CD14-positive monocyte (primary cell): ENCODE measurements around the gene LCAT. TPM values are rescaled to one million over a fixed set of nuclear protein-coding genes. Genes with fewer than 3 reads are reported as not detected.

Experiments used
- DNase-seq, 3 donors: peaks; one replicate each; pipeline ENCODE4 v3.0.0-alpha.2; 2011 to 2022
- H2AFZ ChIP-seq: 2 replicates; pipeline ENCODE4 v1.6.0; 2012; ENCODE audit warnings: mild to moderate bottlenecking, low read depth, low read length, inconsistent platforms; ENCODE audit not compliant: insufficient read depth, poor library complexity, severe bottlenecking
- H3K27ac ChIP-seq, 2 donors: 1 replicate in 1 of 2; 2 replicates in 1 of 2; pipeline ENCODE4 v1.5.1; 2012 to 2013; ENCODE audit warnings: low read length in 2 of 2, control low read depth in 1 of 2, inconsistent platforms in 1 of 2, low read depth in 1 of 2, mild to moderate bottlenecking in 1 of 2
- H3K27me3 ChIP-seq, 2 donors: one replicate each; pipeline versions ENCODE4 v1.6.0 to v1.6.1; 2011 to 2013; ENCODE audit warnings: low read length in 2 of 2; ENCODE audit not compliant: control insufficient read depth in 2 of 2, insufficient read depth in 2 of 2
- H3K36me3 ChIP-seq, 2 donors: replicated peaks in 1 of 2; 1 replicate in 1 of 2; 2 replicates in 1 of 2; pipeline versions ENCODE4 v1.5.1 to v1.6.1; 2012 to 2013; ENCODE audit warnings: low read length in 2 of 2, control low read depth in 1 of 2, inconsistent platforms in 1 of 2, mild to moderate bottlenecking in 1 of 2; ENCODE audit not compliant: insufficient read depth in 2 of 2, control insufficient read depth in 1 of 2
- H3K4me1 ChIP-seq, 2 donors: 1 replicate in 1 of 2; 2 replicates in 1 of 2; pipeline versions ENCODE4 v1.5.1 to v1.6.1; 2012 to 2013; ENCODE audit warnings: low read length in 2 of 2, control low read depth in 1 of 2, inconsistent platforms in 1 of 2, mild to moderate bottlenecking in 1 of 2, moderate library complexity in 1 of 2; ENCODE audit not compliant: insufficient read depth in 2 of 2, control insufficient read depth in 1 of 2
- H3K4me2 ChIP-seq: replicated peaks from 2 replicates; pipeline ENCODE3; 2012; ENCODE audit warnings: low read length, moderate library complexity, mild to moderate bottlenecking; ENCODE audit not compliant: poor library complexity, severe bottlenecking; ENCODE audit errors: extremely low read depth
- H3K4me3 ChIP-seq, 3 experiments: fragments of 200-600 bp in 1 of 3; sonication (generic) in 1 of 3; replicated peaks in 1 of 3; 1 replicate in 2 of 3; 2 replicates in 1 of 3; pipeline ENCODE4 v1.5.1; 2011 to 2013; ENCODE audit warnings: low read length in 3 of 3, mild to moderate bottlenecking in 3 of 3, control low read depth in 2 of 3, low read depth in 2 of 3, inconsistent platforms in 1 of 3, moderate library complexity in 1 of 3
- H3K79me2 ChIP-seq: 2 replicates; pipeline ENCODE4 v1.6.0; 2012; ENCODE audit warnings: mild to moderate bottlenecking, control low read depth, inconsistent platforms, low read length, moderate library complexity; ENCODE audit not compliant: insufficient read depth
- H3K9ac ChIP-seq: 2 replicates; pipeline ENCODE4 v1.6.0; 2017; ENCODE audit warnings: low read length, mild to moderate bottlenecking; ENCODE audit not compliant: insufficient read depth, poor library complexity, severe bottlenecking
- H3K9me3 ChIP-seq, 2 donors: replicated peaks in 1 of 2; 1 replicate in 1 of 2; 2 replicates in 1 of 2; pipeline versions ENCODE4 v1.5.1 to v1.6.1; 2012 to 2013; ENCODE audit warnings: low read length in 2 of 2, control low read depth in 1 of 2; ENCODE audit not compliant: control insufficient read depth in 1 of 2, insufficient read depth in 1 of 2
- H4K20me1 ChIP-seq: 2 replicates; pipeline ENCODE4 v1.6.0; 2012; ENCODE audit warnings: mild to moderate bottlenecking, low read length, control low read depth, moderate library complexity; ENCODE audit not compliant: insufficient read depth
- H3K27ac Mint-ChIP-seq, 7 donors: one replicate each; pipeline ENCODE4 v1.8.0; 2020; ENCODE audit warnings: mild to moderate bottlenecking in 7 of 7, mixed read lengths in 7 of 7, moderate library complexity in 6 of 7, inconsistent platforms in 2 of 7
- H3K27me3 Mint-ChIP-seq, 3 donors: one replicate each; pipeline ENCODE4 v1.8.0; 2021 to 2022; ENCODE audit warnings: low read depth in 3 of 3, mild to moderate bottlenecking in 3 of 3, mixed read lengths in 3 of 3, moderate library complexity in 3 of 3, inconsistent platforms in 1 of 3
- H3K36me3 Mint-ChIP-seq, 2 donors: one replicate each; pipeline ENCODE4 v1.8.0; 2020; ENCODE audit warnings: mixed read lengths in 2 of 2, inconsistent platforms in 1 of 2, mild to moderate bottlenecking in 1 of 2
- H3K4me1 Mint-ChIP-seq: one replicate; pipeline ENCODE4 v1.8.0; 2020; ENCODE audit warnings: mild to moderate bottlenecking, mixed read lengths
- H3K4me3 Mint-ChIP-seq, 2 donors: one replicate each; pipeline ENCODE4 v1.8.0; 2020; ENCODE audit warnings: mild to moderate bottlenecking in 2 of 2, mixed read lengths in 2 of 2, moderate library complexity in 1 of 2
- H3K9me3 Mint-ChIP-seq, 7 donors: one replicate each; pipeline ENCODE4 v1.8.0; 2020 to 2022; ENCODE audit warnings: mixed read lengths in 7 of 7, mild to moderate bottlenecking in 6 of 7, moderate library complexity in 6 of 7, inconsistent platforms in 2 of 7
- whole genome bisulfite sequencing: methylation state at CpG from one replicate; pipeline ENCODE4 v1.1.5; 2013; ENCODE audit warnings: missing lambda C conversion rate; ENCODE audit not compliant: insufficient coverage; 5-methylcytosine and 5-hydroxymethylcytosine counted together
- intact Hi-C, 2 donors: fragments of 100-400 bp; cut with micrococcal nuclease; formaldehyde crosslinking; loops; one replicate each; pipeline versions ENCODE4 v1.15.0 to v1.15.1; 2023
- polyA plus RNA-seq, 3 donors: library from polyadenylated mRNA; depleted of rRNA in 1 of 3; unstranded in 2 of 3; stranded (reverse) in 1 of 3; fragments of 300-500 nt in 2 of 3; fragments of >200 nt in 1 of 3; fragmentation: Illumina TruSeq in 2 of 3; gene quantifications; 1 replicate in 2 of 3; 2 replicates in 1 of 3; pipeline ENCODE4 v1.2.3, GENCODE V29; 2012 to 2021
- TF ChIP-seq, protein P1 (sequence below): fragments of 200-600 bp; IDR thresholded peaks from one replicate; pipeline ENCODE4 v1.8.0; 2022; ENCODE audit warnings: antibody characterized with exemption, mild to moderate bottlenecking

The LCAT gene
- polyA plus RNA-seq, 3 donors, result 0.17 to 16.2 TPM; not detected in 1

DNA sequence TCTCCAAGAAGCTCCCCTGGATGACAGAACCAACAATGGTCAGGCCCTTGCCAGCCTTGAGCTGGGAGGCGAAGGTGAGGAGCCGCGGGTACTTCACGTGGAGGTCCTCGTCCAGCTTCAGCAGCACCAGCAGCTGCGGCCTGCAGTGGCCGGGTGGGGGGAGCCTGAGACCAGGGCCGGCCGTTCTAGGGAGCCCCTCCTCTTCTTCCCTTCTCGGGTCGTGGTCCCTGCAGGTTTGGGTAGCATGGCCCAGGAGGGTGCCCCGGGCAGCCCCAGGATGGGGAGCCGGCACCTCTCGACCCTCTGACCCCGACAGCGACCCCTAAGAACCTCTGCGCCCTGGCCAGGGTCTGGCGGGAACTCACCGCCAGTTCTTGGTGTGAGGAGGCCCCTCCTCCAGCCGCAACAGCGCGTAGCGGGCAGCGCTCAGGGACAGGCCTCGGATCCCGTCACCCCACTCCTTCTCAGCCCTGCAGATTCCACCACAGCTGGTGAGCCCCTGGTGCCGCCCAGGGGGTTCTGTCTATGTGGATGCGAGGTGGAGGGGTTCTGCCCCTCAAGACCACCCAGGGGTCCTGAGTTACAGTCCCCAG is 3.1 kb upstream of the LCAT start:
- Mint-ChIP-seq H3K4me1 (no peaks in the 10 kb centered on the region), H3K27me3 (peaks cover 0 to 2% (median 2%) of the 10 kb centered on the region in 3 donors), H3K27ac (no peak overlapping the region), H3K9me3 (no peaks in the 10 kb centered on the region), H3K4me3 (no peak overlapping the region), H3K36me3 (peaks cover 57 to 92% of the 10 kb centered on the region in 2 donors)
- Histone ChIP-seq H3K79me2 (no peaks in the 10 kb centered on the region), H3K4me1 (no peaks in the 10 kb centered on the region), H3K4me3 (no peak overlapping the region), H3K9ac (no peak overlapping the region), H2AFZ (no peak overlapping the region), H3K36me3 (peaks cover 89 to 94% of the 10 kb centered on the region in 2 donors), H3K4me2 (no peak overlapping the region), H3K27ac (no peak overlapping the region), H3K9me3 (no peaks in the 10 kb centered on the region), H4K20me1 (no peaks in the 10 kb centered on the region), H3K27me3 (no peaks in the 10 kb centered on the region)
- 97% methylated on average over 17 of the region's 28 CpGs for WGBS
- no peak for DNase-seq
- intact Hi-C loops, result no loop called here
- TF ChIP-seq, protein P1, sequence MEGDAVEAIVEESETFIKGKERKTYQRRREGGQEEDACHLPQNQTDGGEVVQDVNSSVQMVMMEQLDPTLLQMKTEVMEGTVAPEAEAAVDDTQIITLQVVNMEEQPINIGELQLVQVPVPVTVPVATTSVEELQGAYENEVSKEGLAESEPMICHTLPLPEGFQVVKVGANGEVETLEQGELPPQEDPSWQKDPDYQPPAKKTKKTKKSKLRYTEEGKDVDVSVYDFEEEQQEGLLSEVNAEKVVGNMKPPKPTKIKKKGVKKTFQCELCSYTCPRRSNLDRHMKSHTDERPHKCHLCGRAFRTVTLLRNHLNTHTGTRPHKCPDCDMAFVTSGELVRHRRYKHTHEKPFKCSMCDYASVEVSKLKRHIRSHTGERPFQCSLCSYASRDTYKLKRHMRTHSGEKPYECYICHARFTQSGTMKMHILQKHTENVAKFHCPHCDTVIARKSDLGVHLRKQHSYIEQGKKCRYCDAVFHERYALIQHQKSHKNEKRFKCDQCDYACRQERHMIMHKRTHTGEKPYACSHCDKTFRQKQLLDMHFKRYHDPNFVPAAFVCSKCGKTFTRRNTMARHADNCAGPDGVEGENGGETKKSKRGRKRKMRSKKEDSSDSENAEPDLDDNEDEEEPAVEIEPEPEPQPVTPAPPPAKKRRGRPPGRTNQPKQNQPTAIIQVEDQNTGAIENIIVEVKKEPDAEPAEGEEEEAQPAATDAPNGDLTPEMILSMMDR, result no peak

DNA sequence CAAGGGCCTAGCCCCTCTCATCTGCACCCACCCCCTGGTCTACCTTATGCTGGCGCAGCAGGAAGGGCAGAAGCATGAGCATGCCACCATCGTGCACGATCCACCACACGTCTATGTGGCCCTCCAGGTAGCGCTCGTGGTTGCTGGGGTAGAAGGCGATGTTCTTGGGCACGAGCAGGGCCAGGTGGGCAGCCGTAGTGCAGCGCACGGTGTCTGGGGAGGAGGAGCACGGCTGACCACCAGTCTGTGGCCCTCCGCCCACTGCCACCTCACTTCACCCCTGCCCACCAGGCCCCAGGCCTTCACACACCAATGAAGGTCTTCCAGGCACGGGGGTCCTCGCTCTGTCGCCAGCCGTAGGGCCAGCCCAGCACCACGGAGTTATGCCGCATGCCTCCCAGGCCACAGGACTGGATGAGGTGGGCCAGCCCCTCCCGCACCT is 2.2 kb upstream of the LCAT start:
- peaks cover 7% of the 10 kb centered on the region for H4K20me1 ChIP-seq
- H3K4me1 Mint-ChIP-seq, result no peaks in the 10 kb centered on the region
- H3K4me2 ChIP-seq, result no peak overlapping the region
- H3K9me3 Mint-ChIP-seq, result no peaks in the 10 kb centered on the region
- H2AFZ ChIP-seq, result no peak overlapping the region
- intact Hi-C loops, result no loop called here
- H3K4me3 ChIP-seq, result no peak overlapping the region
- H3K36me3 Mint-ChIP-seq, result peaks cover 54 to 89% of the 10 kb centered on the region in 2 donors
- no peaks in the 10 kb centered on the region for H3K27me3 ChIP-seq
- no peaks in the 10 kb centered on the region for H3K9me3 ChIP-seq
- WGBS, result 98% methylated on average over 18 of the region's 20 CpGs
- H3K9ac ChIP-seq, result no peak overlapping the region
- no peak overlapping the region for H3K4me3 Mint-ChIP-seq
- TF ChIP-seq, protein P1, result no peak
- H3K79me2 ChIP-seq, result no peaks in the 10 kb centered on the region
- DNase-seq, result no peak
- H3K36me3 ChIP-seq, result peaks cover 84 to 85% of the 10 kb centered on the region in 2 donors
- no peaks in the 10 kb centered on the region for H3K4me1 ChIP-seq
- H3K27me3 Mint-ChIP-seq, result peaks cover 0 to 2% (median 2%) of the 10 kb centered on the region in 3 donors
- H3K27ac ChIP-seq, result no peak overlapping the region
- no peak overlapping the region for H3K27ac Mint-ChIP-seq
